ENCODE measurements around the gene RBM3.
"Not testable (repeated sequence)": the region's sequence is repeated elsewhere in the genome, so short reads cannot be mapped to it uniquely, and the experiment has no call there.

The RBM3 gene

DNA sequence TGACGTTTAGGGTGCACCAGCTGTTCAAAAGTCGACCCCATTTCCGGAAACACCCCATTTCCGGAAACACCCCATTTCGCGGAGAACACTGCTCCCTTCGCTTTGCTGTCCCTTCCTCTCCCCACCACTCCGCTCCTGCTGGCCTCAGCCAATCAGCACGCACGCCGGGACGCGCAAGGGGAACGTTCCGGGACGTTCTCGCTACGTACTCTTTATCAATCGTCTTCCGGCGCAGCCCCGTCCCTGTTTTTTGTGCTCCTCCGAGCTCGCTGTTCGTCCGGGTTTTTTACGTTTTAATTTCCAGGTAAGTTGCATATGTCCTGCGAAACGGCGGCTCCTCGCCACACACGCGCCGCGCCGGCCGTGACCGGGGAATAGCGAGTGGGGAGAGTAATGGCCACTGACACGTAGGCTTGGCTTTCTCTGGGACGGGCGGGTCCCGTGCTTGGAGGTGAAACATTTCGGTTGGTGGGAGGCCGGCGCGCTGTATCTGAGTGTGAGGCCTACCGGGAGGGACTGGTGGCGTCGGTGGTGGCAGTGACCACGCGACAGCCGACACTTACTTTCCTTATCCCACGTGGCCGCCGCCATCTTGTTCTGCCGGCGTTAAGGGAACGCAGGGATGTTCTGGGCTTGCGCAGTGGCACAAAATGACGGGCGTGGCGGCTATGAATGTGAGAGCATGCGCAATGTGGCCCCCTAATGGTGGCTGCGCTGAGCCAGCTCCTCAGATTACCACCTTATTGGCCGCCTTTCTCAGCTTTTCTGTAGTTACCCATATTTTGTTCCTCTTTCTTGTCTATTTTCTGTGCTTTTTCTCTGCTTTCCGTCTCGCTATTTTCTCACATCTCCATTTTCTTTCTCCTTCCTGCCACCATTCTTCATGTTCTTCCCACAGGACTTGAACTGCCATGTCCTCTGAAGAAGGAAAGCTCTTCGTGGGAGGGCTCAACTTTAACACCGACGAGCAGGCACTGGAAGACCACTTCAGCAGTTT, at the start of gene RBM3:
RBM3 (plus strand) TSS at position 215 of the 997 bp plus-strand sequence; CDS start at position 912, 697 bp downstream.
- peak; percentile 84 for DNase-seq (ENCODE audit: low spot score)

- not testable (repeated sequence) for DNase-seq (ENCODE audit: low spot score)
Measured at GRCh38 chrX:48525853-48526252, 48.4 kb upstream of the RBM3 start.

DNA sequence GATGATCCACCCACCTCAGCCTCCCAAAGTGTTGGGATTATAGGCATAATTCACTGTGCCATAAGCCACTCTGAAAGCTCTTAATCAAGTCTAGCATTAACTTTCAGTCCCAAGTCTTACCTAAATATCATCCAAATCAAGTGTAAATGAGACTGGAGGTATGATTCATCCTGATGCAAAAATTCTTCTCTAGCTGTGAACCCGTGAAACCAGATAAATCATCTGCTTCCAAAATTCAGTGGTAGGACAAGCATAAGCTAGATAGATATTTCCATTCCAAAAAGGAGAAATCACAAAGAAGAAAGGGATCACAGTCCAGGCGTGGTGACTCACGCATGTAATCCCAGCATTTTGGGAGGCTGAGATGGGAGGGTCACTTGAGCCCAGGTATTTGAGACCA, 43.5 kb upstream of the RBM3 start:
- no peak for DNase-seq (ENCODE audit: low spot score)

DNA sequence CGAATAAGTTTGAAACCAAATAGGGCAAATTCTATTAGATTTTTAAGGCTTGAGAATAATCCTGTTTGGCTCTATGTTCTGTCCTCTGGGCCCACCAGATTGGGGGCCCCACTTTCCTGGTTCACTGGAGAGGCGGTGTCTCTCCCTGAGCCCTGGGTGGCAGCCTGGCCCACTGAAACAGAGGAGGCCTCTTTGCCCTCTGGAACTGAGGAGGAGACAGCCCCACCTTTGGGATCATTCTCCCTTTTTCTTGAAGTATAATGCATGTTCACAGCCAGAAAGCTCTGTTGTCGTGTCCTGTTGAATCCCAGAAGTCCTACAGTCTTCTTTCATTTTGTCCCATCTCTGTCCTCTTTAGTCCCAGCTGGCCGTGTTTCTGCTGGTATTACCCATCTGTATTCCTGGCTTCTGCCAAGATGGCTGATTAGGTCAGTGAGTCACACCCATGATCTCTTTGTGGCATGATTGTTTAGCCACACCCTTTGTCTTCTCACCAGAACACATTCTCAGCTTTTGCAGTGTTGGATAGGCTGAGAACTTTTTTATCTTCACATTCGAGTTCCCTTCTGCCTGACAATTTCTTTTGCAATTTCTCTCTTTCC, 42.8 kb upstream of the RBM3 start:
- DNase-seq (ENCODE audit: low spot score), result no peak

DNA sequence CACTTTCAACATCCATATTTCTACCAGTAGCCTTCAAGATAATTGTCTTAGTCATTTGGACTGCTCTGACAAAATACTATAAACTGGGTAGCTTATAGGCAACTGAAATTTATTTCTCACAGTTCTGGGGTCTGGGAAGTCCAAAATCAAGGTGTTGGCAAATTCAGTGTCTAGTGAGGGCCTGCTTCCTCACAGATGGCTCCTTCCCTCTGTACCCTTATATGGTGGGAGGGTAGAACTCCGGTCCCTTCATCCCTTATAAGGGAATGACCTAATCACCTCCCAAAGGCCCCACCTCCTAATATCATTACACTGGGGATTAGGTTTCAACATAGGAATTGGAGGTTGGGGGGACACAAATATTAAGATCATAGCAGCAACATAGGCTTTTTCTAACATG, 42.1 kb upstream of the RBM3 start:
- no peak for DNase-seq (ENCODE audit: low spot score)

- no peak for DNase-seq (ENCODE audit: low spot score)
Measured at GRCh38 chrX:48533165-48533564, 41.1 kb upstream of the RBM3 start.

- DNase-seq (ENCODE audit: low spot score), result no peak
Measured at GRCh38 chrX:48538641-48539344, 35.5 kb upstream of the RBM3 start.

GRCh38 chrX:48539345-48540027, 34.8 kb upstream of the RBM3 start, which contains the start of gene TBC1D25:
Gene TBC1D25 (plus strand): TSS chrX:48539714. CDS start chrX:48539798, 84 bp downstream.
- peak; percentile 85 for DNase-seq (ENCODE audit: low spot score)

DNA sequence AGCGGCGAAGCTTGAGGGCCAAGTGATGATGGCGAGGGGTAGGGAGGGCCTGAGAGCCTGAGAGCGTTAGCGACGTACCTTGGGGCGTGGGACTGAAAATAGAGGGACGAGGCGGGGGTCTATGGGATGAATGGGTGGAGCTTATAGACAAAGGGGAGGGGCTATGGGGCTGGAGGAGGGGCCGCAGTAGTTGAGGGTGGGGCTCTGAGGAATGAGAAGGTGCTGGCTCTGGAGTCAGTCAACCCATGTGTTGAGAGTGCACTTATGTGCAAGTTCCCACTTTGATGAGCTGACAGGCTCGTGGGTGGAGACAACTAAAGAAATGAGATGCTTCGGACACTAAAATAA, 34.3 kb upstream of the RBM3 start:
- peak; percentile 59 for DNase-seq (ENCODE audit: low spot score)

DNA sequence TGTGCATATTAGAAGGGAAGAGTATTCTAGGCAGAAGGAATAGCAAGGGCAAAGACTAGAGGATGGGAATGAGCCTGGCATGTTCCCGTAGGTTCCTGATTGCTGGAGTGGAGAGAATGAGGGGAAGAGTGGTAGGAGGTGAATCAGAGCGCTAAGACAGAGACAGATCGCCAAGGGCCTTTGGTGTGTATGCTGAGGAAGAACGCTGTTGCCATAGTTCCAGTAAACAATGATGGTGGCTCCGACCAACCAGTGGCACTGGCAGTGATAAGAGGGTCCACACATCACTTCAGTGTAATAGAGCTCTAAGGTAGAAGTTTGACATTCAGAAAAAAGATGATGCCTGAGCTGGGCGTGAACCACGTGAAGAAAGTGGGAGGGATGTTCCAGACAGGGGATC, 33.8 kb upstream of the RBM3 start:
- no peak for DNase-seq (ENCODE audit: low spot score)

- no peak for DNase-seq (ENCODE audit: low spot score)
Measured at GRCh38 chrX:48541140-48541814, 33.0 kb upstream of the RBM3 start.

GRCh38 chrX:48548871-48549270, 25.4 kb upstream of the RBM3 start:
- no peak for DNase-seq (ENCODE audit: low spot score)

GRCh38 chrX:48555731-48556325, 18.5 kb upstream of the RBM3 start:
- DNase-seq (ENCODE audit: low spot score), result not testable (repeated sequence)

DNA sequence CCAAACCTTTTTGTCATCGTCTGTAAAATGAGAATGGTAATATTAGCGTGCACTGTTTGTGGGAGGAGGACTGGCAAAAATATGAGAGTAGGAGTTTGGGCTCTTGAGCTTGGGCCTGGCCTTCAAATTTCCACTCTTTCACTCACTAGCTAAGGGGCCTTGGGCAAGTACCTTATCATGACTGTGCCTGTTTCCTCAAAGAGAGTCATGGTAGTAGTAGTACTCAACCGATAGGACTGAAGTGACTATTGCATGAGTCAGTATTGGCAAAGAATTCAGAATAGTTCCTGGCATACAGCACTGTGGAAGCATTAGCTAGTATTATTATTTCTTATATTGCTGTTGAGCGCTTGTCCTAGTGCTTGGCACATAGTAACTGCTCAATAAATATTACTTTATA, 16.0 kb upstream of the RBM3 start:
- DNase-seq (ENCODE audit: low spot score), result no peak

GRCh38 chrX:48559636-48560035, 14.6 kb upstream of the RBM3 start:
- no peak for DNase-seq (ENCODE audit: low spot score)

DNA sequence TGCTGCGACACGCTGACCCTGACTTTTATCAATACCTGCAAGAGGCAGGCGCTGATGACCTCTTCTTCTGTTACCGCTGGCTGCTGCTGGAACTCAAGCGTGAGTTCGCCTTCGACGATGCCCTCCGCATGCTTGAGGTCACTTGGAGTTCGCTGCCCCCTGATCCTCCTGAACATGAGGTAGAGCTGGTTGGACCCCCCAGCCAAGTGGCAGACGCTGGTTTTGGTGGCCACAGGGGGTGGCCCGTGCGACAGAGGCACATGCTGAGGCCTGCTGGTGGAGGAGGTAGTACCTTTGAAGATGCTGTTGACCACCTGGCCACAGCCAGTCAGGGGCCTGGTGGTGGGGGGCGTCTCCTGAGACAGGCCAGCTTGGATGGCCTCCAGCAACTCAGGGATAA, 14.2 kb upstream of the RBM3 start:
- DNase-seq (ENCODE audit: low spot score), result no peak

DNA sequence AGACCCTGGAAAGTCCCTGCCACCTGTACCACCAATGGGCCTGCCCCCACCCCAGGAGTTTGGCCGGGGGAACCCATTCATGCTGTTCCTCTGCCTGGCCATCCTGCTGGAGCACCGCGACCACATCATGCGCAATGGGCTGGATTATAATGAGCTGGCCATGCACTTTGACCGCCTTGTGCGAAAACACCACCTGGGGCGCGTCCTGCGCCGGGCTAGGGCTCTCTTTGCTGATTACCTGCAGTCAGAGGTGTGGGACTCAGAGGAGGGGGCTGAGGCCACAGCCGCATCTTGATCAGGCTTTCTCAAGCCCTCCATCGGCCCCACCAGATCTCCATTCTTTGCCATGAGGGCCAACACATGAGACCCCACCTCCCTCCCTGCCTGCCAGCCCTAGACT, 13.6 kb upstream of the RBM3 start:
- DNase-seq (ENCODE audit: low spot score), result no peak

GRCh38 chrX:48569958-48570357, 4.3 kb upstream of the RBM3 start:
- no peak for DNase-seq (ENCODE audit: low spot score)

DNA sequence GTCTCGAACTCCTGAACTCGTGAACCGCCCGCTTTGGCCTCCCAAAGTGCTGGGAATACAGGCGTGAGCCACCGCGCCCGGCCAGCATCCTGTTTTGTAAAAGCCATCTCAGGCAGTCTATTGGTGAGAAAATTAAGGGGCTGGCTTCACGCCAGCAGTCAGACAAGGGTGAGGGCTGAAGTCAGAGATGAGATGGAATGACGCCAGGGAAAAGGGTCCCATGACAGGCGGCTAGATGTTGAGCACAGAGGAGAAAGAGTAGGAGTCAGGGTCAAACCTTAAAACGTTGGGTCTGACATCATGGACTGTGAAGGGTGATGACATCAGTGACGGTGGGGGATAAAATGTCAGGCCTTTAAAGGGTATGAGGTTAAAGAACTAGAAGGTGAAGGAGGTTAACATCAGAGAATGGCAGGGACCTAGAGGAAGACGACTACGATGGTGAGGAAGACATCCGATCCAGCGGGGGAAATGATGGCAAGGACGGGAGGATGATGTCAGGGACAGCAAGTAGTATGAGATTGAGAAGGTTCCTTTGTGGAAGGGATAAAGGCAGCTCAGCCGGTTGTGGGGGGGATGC, 504 bp upstream of the RBM3 start:
- DNase-seq (ENCODE audit: low spot score), result no peak

DNA sequence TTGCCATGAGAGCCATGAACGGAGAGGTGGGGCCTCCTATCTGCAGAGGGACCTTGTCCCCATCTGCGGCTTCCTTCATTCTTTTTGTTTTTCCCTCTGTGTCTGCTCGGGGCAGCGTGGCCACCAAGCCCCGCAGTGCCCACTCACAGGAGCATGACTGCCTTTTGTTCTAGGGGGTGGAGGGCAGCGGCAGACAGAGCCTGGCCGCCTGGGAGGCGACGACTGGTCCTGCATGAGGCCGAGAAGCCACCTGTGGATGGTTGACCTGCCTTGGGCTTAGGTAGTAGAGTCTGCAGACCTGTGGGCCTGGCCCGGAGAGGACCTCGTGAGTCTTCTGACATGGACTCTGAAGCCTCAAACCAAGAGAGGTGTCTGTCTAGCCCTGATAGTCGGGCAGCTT, 1.4 kb downstream of the RBM3 start:
- no peak for DNase-seq (ENCODE audit: low spot score)

DNA sequence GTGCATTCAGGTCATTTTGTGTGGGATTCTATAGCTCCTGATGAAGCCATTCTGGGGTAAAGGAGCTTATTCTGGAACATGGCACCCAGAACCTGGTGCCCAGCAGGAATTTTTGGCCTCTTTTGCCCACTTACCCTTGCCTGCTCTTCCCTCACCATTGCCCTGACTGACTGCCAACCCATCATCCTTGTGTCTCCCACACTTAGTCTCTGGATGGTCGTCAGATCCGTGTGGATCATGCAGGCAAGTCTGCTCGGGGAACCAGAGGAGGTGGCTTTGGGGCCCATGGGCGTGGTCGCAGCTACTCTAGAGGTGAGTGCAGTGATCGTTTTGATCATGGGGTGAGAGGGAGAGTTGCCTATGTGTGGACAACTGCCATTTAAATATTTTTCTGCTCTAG, 1.8 kb downstream of the RBM3 start:
- no peak for DNase-seq (ENCODE audit: low spot score)
